DND-41 (cell line): Measurements from ENCODE around the gene CFAP73.

Source experiments
- CTCF ChIP-seq: IDR thresholded peaks from 2 replicates; pipeline ENCODE4 v1.5.1; 2012; ENCODE audit warnings: borderline replicate concordance, low read length, moderate library complexity, mild to moderate bottlenecking; ENCODE audit not compliant: poor library complexity, severe bottlenecking; ENCODE audit errors: extremely low read depth
- EZH2 ChIP-seq: IDR thresholded peaks from 3 replicates; pipeline ENCODE4 v1.6.1; 2012; ENCODE audit warnings: borderline replicate concordance, low read depth, mild to moderate bottlenecking, moderate library complexity, low read length, inconsistent platforms; ENCODE audit not compliant: severe bottlenecking

- TF ChIP-seq CTCF (no peak), EZH2 (no peak)
Measured at GRCh38 chr12:113203852-113204760, 54.6 kb downstream of the CFAP73 start.
